Retina (tissue), 1 donor: ENCODE data around the gene NOL4L.
A peak's percentile ranks its signal among the peaks of the same experiment; 100 is the strongest.

Experiments
- DNase-seq: peaks from one replicate; pipeline ENCODE4 v3.0.0-alpha.2; 2016

Gene NOL4L

GRCh38 chr20:32521780-32522525 is 63.2 kb downstream of the NOL4L start:
- DNase-seq, result peak; percentile 90

GRCh38 chr20:32520927-32521203 is 64.3 kb downstream of the NOL4L start:
- DNase-seq, result no peak

GRCh38 chr20:32519381-32519730 is 65.8 kb downstream of the NOL4L start:
- DNase-seq, result no peak

GRCh38 chr20:32518593-32519380 is 66.3 kb downstream of the NOL4L start:
- DNase-seq, result peak; percentile 56

GRCh38 chr20:32517914-32518592 is 67.1 kb downstream of the NOL4L start:
- DNase-seq, result no peak

- DNase-seq, result no peak
These were observed 67.6 kb downstream of the NOL4L start for GRCh38 chr20:32517518-32517873.

GRCh38 chr20:32516583-32517517 is 68.3 kb downstream of the NOL4L start:
- DNase-seq, result no peak

GRCh38 chr20:32515631-32516101 is 69.5 kb downstream of the NOL4L start:
- no peak for DNase-seq

GRCh38 chr20:32514760-32515159 is 70.4 kb downstream of the NOL4L start:
- no peak for DNase-seq

GRCh38 chr20:32513031-32513866 is 71.9 kb downstream of the NOL4L start:
- DNase-seq, result no peak

- DNase-seq, result no peak
These were observed 73.1 kb downstream of the NOL4L start for GRCh38 chr20:32512047-32512385.

- no peak for DNase-seq
These were observed 73.6 kb downstream of the NOL4L start for GRCh38 chr20:32511358-32512046.

- DNase-seq, result peak; percentile 65
These were observed 74.4 kb downstream of the NOL4L start for GRCh38 chr20:32510601-32511357.

- no peak for DNase-seq
These were observed 75.0 kb downstream of the NOL4L start for GRCh38 chr20:32510120-32510600.

GRCh38 chr20:32509639-32510066 is 75.5 kb downstream of the NOL4L start:
- DNase-seq, result peak; percentile 55

GRCh38 chr20:32508775-32509119 is 76.4 kb downstream of the NOL4L start:
- no peak for DNase-seq

- DNase-seq, result no peak
These were observed 76.9 kb downstream of the NOL4L start for GRCh38 chr20:32507998-32508774.

GRCh38 chr20:32506721-32507120 is 78.4 kb downstream of the NOL4L start:
- no peak for DNase-seq

GRCh38 chr20:32505723-32506473 is 79.2 kb downstream of the NOL4L start:
- no peak for DNase-seq
